Suppressor macrophage (primary cell): Measurements from ENCODE around the gene CPM.

Source experiments
- DNase-seq, 4 experiments: peaks; one replicate each; pipeline ENCODE4 v3.0.0-alpha.2; 2020 to 2022
- total RNA-seq, 17 experiments: gene quantifications; one replicate each; lab custom pipeline; 2026; ENCODE audit warnings: mixed read lengths in 6 of 17, inconsistent platforms in 3 of 17; lab: John Stamatoyannopoulos, UW

CPM gene
- total RNA-seq: 132 to 332 (median 187) reads per million in 17 experiments

DNA sequence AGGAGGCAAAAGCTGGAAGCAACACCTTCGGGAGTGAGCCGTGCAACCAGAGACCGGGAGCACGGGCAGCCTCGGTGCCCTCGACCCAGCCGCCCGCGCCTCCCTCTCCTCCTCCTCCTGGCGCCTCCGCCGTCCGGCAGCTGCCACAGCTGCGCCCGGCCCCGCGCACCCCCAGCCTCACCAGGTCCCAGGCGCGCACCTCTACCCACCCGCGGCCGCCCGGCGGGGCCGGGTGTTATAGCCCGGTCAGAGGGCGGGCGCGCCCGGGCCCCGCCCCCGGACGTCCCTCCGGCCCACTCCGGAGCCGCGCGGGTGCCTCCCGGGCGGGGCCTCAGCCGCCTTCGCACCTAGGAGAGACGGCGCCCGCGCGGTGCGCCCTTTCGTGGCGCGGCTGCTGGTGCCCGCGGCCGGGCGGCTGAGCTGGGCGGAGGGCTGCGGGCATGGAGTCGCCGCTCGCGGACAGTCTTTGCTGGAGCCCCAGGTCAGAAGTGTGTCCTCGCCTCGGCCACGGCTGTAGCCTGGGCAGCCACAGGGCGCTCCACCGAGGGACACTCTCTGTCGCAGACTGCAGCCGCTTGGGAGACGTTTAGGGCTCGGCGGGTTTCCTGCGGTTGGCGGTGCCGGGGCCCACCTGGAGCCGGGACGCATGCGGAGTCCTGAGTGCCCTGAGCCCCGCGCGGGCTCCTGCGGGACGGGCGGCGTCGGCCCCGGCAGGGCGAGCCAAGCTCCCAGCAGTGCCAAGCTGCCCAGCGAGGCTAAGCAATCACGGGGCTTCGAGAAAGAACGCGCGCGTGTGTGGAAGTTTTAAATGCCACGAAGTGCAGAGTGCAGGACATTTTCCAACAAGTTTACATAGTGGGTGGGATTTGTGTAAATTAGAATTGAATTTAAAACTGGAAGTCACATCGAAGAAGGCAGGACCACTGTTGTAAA, at the start of gene CPM:
Gene CPM, minus strand, starts transcription at position 211 of the 933 bp plus-strand sequence. CDS start 334 bp downstream, outside the sequence.
- peak; percentile 87 to 96 (median 92) for DNase-seq

DNA sequence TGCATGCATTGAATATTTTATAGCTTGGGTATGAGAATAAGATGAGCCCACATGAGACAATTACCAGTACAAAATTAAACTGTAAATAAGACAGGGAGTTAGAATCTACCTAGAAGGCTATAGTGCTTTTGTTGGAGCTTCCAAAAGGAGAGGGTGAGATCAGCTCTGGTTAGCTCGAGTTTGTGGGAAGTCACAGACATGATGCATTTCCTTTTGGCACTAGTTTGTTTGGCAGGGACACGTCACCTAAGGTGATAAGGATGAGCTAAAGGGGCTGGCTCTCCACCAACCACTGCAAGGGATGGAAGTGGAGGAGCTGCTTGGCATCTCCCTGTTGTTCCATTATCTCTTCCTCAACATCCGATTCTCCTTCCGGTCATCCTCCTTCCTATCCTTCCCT, 48.5 kb upstream of the CPM start:
- DNase-seq: no peak

DNA sequence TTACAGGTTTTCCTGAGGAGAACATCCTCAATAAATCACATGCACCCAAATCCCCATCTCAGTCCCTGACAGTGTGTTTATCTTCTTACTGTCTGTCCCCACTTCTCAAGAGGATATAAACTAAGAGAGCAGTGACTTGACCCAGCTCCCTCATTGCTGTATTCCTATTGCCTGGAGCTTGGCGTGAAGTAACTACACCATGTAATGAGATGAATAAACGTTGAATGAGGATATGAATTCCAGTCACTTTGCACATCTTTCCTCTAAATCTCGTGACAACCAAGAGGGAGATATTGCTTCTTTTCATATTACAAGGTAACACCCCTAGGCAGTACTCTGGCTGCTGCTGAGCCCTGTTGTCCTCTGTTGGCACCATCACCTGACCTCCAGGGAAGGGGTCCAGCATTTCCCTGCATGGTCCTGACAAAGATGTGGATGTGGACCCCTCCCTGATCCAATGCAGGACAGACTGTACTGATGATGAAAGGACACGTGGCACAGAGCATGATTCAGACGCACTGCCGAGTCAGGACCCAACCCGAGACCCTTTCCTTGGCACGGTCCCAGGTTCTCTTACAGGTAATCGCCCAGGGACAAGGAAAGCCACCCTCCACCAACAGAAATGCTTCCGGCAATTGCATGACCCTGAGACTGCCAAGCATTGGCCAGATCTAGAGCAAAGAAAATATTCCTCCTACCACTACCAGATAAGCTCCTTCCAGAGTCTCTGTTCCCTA, 47.7 kb upstream of the CPM start:
- DNase-seq: no peak

DNA sequence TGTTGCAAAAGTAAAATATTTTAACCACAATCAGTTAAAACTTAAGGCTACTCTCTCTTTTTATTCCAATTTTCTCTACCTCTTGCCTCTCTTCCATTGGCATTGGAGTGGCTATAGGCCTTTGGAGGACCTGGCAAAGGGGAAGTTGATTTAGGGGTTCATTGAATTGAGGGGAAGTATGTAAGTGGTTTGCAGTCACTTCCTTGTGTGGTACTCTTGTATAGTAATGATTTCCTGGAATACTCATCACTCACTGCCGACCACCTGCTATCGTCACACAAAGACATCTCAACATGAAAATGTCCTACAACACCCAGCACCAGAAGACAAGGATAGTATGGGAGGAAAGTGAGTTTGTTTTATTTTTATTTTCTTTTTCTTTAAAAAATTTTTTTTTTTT, 45.7 kb upstream of the CPM start:
- peak; percentile 28 to 61 (median 50) for DNase-seq

DNA sequence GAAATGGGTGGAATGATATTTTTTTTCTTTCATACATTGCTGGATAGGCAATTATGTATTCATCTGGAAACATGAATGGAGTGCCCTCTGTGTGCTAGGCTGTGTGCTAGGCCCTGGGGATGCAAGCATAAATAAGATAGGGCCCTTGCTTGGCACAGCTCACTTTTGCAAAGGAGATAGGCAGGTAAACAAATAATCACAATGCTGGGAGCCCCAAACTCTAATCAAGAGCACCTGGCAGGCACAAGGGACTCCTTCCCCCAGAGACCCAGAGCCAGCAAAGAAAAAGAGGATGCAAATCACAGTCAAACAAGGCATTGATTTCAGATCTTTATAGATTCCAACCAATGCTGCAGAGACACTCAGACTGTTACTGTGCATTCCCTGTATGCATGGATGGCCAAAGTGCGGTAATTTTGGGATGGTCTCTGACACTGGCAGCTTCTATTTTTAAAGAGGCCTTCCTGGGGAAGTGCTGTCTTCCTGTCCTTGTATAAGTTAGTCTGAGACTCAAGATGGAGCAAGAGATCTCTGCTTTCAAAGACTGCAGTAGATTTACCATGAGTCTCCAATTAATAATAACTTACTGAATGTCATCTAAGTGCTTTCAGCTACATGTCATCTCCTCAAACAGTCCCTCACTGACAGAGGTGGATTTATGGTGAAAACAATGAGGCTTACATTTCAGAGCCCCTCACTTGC, 45.1 kb upstream of the CPM start:
- peak in 3 of 4 experiments; percentile 20 to 57 (median 43) for DNase-seq

DNA sequence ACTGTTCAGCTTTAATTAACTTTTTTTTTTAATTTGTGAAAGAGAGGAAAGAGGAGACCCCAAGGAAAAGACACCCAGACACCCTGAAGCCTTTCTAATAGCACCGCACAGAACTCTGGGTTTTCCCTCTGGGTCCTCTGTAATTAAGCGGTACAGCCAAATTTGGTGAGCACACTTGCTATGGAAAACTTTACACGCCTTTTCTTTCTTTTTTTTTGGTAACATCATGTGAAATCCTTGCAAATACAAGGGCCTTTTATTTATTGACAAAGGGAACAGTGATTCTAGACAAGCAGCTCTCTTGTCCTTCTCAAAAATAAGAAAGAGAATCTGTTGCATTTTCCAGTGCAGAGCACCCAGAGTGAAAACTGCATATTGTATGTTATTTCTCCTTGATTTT, 44.4 kb upstream of the CPM start:
- DNase-seq: no peak

DNA sequence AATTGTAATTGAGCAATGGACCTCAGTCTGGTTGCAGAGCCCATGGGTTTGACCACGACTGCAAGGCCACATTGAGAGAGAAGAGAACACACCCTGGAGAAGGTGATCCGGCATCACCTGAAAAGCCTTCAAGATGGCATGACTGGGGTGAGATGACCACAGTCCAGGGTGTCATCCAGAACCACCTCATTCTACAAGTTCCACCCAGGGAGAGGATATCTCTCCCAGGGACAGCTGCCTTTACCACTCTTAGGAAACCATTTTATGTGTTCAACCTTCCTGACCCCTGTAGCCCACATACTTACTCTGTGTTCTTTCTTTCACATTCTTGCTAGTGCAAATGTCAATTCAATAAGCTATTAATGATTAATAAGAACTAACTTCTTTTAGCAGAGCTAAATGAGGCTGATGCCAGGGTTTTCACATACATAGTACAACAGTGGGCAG, 43.4 kb upstream of the CPM start:
- DNase-seq: no peak

DNA sequence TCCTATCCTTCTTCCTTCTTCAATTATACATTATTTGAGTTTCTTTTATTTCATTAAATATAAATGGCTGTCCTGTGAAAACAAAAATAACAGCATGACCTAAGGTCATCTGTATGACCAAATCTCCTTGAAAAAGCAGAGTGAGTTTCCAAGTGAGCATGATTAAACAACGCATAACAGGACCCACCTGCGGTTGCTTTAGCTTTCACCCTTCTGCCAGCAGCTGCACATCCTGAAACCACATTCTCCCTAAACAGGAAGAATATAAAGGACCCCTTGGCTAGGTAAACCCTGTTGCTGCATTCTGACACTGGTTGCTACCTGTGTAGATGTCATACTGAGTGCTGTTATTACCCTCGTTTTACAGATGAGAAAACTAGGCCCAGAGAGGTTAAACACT, 42.8 kb upstream of the CPM start:
- no peak for DNase-seq

DNA sequence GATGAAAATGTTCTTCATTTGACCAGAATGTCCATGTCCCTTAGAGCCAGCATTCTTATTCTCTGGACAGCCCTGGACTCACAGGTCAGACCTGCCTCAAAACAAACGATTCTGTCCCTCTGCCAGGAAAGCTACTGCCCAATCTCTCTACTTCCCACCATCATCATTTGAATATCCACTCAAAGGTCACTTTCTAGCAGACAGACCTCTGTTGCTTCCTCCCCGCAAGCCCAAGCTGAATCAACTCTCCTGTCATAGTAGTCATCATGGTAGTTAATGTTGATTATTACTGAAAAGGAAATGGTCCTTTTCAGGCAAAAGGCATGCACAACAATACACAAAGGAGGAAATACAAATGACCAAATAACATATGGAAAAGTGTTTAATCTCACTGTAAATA, 39.6 kb upstream of the CPM start:
- peak; percentile 34 to 74 (median 63) for DNase-seq

DNA sequence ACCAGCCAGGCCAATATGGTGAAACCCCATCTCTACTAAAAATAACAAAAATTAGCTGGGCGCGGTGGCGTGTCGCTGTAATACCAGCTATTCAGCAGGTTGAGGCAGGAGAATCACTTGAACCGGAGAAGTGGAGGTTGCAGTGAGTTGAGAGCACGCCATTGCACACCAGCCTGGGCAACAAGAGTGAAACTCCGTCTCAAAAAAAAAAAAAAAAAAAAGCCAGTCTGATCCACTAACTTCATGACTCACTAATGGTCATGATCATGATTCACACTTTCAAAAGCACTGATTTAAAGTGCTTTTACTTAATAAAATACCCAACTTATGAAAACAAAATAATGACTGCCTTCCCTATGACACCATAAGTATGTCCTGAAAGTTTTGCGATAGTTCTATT, 38.4 kb upstream of the CPM start:
- DNase-seq: peak in 3 of 4 experiments; percentile 49 to 87 (median 81)

DNA sequence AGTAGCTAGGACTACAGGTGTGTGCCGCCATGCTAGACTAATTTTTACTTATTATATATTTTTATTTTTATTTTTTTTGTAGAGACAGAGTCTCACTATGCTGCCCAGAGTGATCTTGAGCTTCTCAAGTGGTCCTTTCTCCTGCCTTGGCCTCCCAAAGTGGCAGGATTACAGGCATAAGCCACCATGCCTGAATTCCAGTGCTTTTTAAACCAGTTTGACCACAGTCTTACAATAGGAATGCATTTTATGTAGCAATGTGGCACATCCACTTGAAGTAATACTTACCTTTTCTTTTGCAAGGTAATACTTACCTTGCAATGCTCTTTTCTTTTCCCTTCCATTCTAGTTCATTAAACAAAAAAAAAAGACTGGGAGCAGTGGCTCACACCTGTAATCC, 38.0 kb upstream of the CPM start:
- no peak for DNase-seq

DNA sequence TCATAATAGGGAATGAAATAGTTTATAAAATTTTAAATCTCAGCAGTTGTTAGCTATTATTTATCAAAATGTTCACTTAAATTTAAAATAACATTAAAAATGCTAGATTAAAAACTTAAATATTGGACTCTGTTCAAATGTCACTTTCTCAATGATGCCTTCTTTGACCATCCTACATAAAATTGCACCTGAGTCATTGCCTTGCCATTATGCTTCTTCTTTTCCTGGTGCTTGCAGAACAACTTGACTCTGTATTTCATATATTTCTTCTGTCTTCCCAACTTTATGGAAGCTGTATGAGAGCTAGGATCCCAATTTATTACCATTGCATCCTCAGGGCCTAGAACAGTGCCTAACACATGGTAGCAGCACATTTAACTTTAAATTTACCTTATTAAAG, 37.3 kb upstream of the CPM start:
- DNase-seq: peak in 2 of 4 experiments; percentile 50 to 62

DNA sequence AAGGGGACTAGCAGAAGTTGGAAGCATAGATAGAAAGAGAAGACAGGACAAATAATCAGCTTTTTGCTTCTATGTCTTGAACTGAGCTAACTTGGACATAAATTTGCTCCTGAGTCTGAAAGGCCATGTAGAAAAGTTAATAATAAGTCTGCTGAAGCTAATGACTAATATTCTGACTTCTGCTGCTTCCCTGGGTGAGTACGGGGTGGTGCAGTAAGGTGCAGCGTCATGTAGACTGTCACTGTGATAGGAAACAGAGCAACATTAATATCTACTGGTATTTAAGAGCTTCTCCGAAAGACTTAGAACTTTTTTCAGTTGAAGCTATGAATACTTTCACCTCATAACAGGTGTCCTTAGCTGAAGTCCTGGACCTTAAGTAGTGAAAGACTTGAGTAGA, 34.1 kb upstream of the CPM start:
- no peak for DNase-seq

DNA sequence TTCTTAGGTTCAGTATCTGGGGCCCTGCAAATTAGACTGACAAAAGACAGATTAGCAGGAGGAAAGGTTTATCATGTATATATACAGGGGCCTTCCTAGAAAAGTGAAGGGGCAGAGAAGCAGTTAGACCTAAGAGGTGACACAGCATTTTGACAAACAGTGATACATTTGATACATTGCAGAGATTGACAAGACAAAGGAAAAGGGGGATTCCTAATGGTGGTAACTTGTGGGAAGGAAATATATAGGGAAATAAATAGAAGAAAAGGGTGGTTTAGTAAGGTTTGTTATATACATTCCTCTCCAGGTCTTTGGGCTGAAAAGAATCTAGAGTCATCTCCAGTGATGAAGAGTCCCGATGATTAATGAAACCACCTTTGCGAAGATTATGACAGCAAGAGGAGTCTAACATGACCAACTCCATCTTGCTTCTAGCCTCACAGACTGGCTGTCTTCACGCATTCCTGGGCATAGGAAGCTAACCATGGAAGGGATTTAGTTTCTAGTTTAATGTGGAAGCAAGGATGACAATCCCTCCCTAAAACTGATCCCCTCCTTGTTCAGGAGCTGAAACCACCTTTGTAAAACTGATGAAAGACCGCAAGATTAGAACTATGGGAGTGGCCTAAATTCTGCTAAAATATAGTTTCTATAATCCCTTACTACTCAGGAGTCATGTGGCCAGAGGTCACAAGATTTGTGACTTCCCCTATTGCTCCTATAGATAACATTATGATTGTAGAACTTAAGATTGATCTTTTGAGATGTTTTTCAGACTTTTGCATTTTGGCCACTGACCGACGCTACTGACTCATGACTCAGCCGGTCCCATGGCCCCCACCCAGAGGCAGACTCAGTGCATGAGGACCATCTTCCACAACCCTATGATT, 31.1 kb upstream of the CPM start:
- DNase-seq: peak in 3 of 4 experiments; percentile 14 to 27 (median 22)

DNA sequence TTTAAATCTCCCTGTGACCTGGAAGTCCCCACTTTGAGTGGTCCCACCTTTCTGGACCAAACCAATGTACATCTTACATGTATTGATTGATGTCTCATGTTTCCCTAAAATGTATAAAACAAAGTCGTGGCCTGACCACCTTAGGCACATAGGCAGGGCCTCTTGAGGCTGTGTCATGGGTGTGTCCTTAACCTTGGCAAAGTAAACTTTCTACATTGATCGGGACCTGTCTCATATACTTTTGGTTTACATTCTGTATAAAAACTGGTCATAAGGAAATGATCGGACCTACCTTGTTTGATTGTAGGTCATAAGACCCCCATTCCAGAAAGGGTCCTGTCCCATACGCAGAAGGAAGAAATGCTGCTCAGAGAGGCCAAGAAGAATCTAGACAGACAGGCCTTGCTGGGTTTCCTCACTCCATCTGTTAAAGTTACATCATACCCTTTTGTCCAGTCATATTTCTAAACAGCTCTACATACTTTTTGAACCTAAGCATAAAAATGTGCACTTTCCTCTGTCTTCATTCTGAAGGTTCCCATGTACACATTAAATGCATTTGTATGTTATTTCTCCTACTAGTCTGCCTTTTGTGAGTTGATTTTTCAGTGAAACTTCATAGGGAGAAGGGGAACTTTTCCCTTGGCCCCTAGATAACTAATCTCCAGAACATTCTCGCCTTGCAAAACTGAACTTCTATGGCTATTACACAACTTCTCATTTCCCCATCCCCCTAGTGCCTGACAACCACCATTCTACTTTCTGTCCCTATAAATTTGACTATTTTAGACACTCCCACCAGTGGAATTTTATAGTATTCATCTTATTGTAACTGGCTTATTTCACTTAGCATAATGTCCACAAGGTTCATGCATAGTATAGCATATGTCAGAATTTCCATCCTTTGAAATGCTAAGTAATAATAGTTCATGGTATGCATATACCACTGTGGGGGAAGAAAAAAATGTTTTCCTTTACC, 30.2 kb upstream of the CPM start:
- DNase-seq: peak; percentile 29 to 78 (median 56)

DNA sequence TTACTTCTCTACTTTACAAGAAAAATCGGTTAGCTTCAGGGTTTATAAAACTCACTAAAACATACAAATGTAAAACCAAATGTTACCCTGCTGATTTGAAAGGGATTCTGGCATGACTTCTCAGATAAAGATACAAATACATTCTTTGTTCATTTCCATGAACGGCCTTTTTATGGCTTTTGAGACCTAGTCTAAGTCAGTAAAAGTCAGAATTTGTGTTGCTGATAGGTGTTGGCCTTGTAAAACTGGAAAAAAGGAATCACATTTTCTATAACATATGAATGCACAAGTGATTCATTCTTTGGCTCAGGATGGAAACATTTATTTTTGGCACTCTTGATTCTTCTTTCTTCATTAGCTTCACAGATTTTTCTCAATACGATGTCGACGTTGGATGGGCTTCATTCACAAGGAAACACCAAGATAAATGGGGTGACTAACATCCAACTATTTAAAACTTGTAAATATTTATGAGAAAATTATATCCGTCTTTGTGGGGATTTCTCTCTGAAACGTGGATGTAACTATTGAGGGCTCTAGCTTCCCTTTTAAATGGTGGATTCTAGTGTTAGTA, 27.0 kb upstream of the CPM start:
- DNase-seq: no peak

DNA sequence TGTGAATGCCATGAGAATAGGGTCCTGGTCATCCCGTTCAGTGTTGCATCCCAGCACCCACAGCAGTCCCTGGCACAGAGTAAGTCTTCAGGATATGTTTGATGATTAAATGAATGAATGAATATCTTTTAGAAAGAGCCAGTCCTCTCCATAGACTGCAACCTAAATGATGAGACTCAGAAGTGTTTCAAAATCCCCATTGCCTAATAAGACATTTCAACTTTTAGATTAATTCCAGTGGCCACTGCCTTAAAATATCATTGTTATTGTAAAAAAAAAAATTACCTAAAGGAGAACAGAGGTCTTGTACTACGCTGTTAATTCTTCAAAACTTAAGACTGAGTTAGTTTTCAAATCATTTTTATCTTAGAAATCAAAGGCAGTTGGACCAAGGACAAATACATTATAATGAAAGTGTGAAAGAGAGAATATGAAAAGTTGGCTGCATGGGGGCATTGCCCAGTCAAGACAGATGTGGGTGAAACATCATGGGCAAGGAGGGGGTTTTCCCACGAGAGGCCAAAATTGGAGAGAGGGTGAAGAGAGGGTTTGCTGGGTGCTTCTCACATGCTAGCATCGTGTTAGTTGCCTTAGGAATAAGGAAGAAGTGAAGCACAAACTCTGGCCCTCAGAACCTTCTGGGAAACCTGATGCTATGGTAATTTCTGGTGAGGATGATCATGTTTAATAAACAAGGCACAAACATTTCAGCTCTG, 26.3 kb upstream of the CPM start:
- DNase-seq: peak in 1 of 4 experiments; percentile 27

DNA sequence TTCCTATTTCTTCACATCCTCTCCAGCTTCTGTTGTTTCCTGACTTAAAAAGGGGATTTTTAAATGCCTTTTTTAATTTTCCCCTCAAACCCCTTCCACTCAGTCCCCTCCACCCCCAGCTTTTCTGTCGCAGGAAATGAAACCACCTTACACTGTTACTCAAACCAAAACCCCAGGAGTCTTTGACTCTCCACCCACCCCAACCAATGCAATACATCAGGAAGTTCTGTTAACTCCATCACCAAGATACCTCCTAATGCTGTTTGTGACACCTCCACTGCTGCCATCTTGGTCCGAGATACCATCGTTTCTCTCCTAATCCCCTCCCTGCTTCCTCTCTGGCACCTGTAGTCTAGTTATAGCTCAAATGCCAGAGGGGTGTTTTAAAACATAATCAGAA, 25.4 kb upstream of the CPM start:
- DNase-seq: peak in 3 of 4 experiments; percentile 54 to 71 (median 62)

DNA sequence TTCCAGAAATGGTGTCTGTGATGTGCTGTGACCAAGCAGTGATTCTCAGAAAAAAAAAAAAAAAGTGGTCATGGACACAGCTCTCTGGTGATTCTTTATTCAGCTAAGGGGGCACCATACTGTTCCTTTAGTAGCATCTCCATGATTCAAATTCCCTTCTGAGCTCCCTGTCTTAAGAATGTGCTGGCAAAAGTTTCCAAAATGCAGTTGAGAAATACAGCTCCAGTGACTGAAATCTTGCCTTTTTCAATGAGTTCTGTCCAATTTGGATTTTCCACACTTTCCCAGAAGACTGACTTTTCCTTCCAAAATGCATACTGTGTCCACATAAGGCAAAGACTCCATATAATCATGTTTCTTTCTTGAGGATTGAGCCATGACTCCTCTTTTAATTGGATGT, 24.3 kb upstream of the CPM start:
- DNase-seq: no peak
